ENCODE measurements around the gene FAM120B.
A peak's percentile ranks its signal among the peaks of the same experiment; 100 is the strongest.

FAM120B gene

GRCh38 chr6:170365121-170365520 lies 58.6 kb downstream of the FAM120B start:
- no peak for DNase-seq

- no peak for DNase-seq
Measured at GRCh38 chr6:170365593-170365992, 59.0 kb downstream of the FAM120B start.

GRCh38 chr6:170366248-170366960 lies 59.8 kb downstream of the FAM120B start:
- DNase-seq, result no peak

GRCh38 chr6:170367241-170367640 lies 60.7 kb downstream of the FAM120B start:
- DNase-seq, result no peak

- DNase-seq, result no peak
Measured at GRCh38 chr6:170368544-170368943, 62.0 kb downstream of the FAM120B start.

- no peak for DNase-seq
Measured at GRCh38 chr6:170369403-170369802, 62.8 kb downstream of the FAM120B start.

- no peak for DNase-seq
Measured at GRCh38 chr6:170370416-170370815, 63.9 kb downstream of the FAM120B start.

- no peak for DNase-seq
Measured at GRCh38 chr6:170371080-170371479, 64.5 kb downstream of the FAM120B start.

GRCh38 chr6:170371588-170371987 lies 65.0 kb downstream of the FAM120B start:
- no peak for DNase-seq

- no peak for DNase-seq
Measured at GRCh38 chr6:170372380-170373325, 66.1 kb downstream of the FAM120B start.

- DNase-seq, result no peak
Measured at GRCh38 chr6:170374571-170375444, 68.2 kb downstream of the FAM120B start.

- DNase-seq, result no peak
Measured at GRCh38 chr6:170375661-170376060, 69.1 kb downstream of the FAM120B start.

- no peak for DNase-seq
Measured at GRCh38 chr6:170376386-170377043, 70.0 kb downstream of the FAM120B start.

- DNase-seq, result no peak
Measured at GRCh38 chr6:170378502-170378901, 71.9 kb downstream of the FAM120B start.

GRCh38 chr6:170381562-170381961 lies 75.0 kb downstream of the FAM120B start:
- DNase-seq, result no peak

- no peak for DNase-seq
Measured at GRCh38 chr6:170383466-170384035, 77.0 kb downstream of the FAM120B start.

- no peak for DNase-seq
Measured at GRCh38 chr6:170385506-170385905, 78.9 kb downstream of the FAM120B start.

GRCh38 chr6:170388113-170388512 lies 81.6 kb downstream of the FAM120B start:
- no peak for DNase-seq

GRCh38 chr6:170393033-170393432 lies 86.5 kb downstream of the FAM120B start:
- DNase-seq, result no peak

GRCh38 chr6:170393807-170394399 lies 87.3 kb downstream of the FAM120B start:
- peak; percentile 9 for DNase-seq

GRCh38 chr6:170394980-170395379 lies 88.4 kb downstream of the FAM120B start:
- DNase-seq, result no peak

Data from stimulated activated CD4-positive, alpha-beta T cell treated with anti-CD3 and anti-CD28 coated beads, Interleukin-4, amount 100 ng/mL, for 24 hours (primary cell).